RWPE2 (cell line): Measurements from ENCODE around the gene SLMAP.

Experiments
- ATAC-seq: fragments of 200-7000 bp; cut with Tn5 transposase; 3 replicates; pipeline ENCODE4 v1.9.1; 2021; ENCODE audit warnings: low read depth
- DNase-seq: peaks from one replicate; pipeline ENCODE4 v3.0.0-alpha.2; 2020; ENCODE audit warnings: low spot score
- H3K27ac ChIP-seq: fragments of 450-650 bp; 2 replicates; pipeline ENCODE4 v1.5.1; 2017; ENCODE audit warnings: mild to moderate bottlenecking; ENCODE audit not compliant: poor library complexity, severe bottlenecking
- H3K27me3 ChIP-seq: fragments of 250-450 bp; sonication (Bioruptor Pico); 2 replicates; pipeline ENCODE4 v1.5.1; 2021; ENCODE audit warnings: mild to moderate bottlenecking, moderate library complexity; ENCODE audit not compliant: insufficient read depth, poor library complexity, severe bottlenecking
- H3K36me3 ChIP-seq: fragments of 250-450 bp; sonication (Bioruptor Pico); 2 replicates; pipeline ENCODE4 v1.5.1; 2020; ENCODE audit warnings: low read depth, mild to moderate bottlenecking, moderate library complexity
- H3K4me1 ChIP-seq: fragments of 250-450 bp; sonication (Bioruptor Pico); 2 replicates; pipeline ENCODE4 v1.5.1; 2021; ENCODE audit warnings: mild to moderate bottlenecking, moderate library complexity; ENCODE audit not compliant: insufficient read depth, poor library complexity, severe bottlenecking
- H3K4me3 ChIP-seq: fragments of 250-450 bp; sonication (Bioruptor Pico); 2 replicates; pipeline ENCODE4 v1.5.1; 2021; ENCODE audit warnings: mild to moderate bottlenecking, moderate library complexity; ENCODE audit not compliant: severe bottlenecking
- H3K9me3 ChIP-seq: fragments of 250-450 bp; sonication (Bioruptor Pico); 2 replicates; pipeline ENCODE4 v1.5.1; 2021; ENCODE audit warnings: mild to moderate bottlenecking, moderate library complexity; ENCODE audit not compliant: severe bottlenecking
- TF ChIP-seq, protein P1 (sequence below): fragments of 450-650 bp; IDR thresholded peaks from one replicate; pipeline ENCODE4 v1.5.1; 2017; ENCODE audit warnings: mild to moderate bottlenecking, moderate library complexity; ENCODE audit not compliant: poor library complexity, severe bottlenecking

The SLMAP gene

DNA sequence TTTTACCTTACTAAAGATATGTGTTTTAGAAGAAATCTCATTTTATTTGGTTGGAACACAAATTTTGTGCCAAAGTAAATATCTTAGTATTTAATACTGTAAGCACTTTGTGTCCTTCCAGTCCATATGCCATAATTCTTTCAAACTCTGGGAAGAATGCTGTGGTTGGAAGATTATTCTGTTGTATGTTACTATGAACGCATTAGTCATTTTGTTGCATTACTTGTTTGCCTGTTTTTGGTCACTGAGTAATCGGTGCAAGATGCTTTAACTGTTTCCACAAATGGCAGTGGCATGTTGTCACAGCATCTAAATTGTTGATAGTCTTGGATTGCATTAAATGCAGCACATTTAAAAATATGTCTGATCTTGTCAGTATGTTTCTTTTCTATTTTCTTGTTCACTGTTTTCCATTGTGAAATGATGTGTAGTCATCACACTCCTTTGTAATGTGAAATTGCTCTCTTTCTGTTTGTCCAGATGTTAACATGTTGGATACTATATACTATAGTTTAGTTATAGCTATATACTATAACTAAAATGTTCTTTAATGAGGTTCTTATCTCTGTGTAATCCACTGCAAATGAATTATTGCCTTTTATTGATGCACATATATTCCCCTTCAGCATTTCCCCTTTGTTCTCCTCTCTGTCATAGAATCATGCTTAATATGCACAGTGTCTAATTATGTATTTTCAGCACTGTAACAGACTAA is 162.2 kb downstream of the SLMAP start:
- peaks cover 2% of the 10 kb centered on the region for H3K9me3 ChIP-seq
- H3K4me3 ChIP-seq = no peak overlapping the region
- peaks cover 92% of the 10 kb centered on the region for H3K36me3 ChIP-seq
- H3K27ac ChIP-seq = peak overlapping the region; percentile 6
- DNase-seq = no peak
- H3K27me3 ChIP-seq = no peaks in the 10 kb centered on the region
- peak; percentile 64 for ATAC-seq
- no peaks in the 10 kb centered on the region for H3K4me1 ChIP-seq
- TF ChIP-seq, protein P1, sequence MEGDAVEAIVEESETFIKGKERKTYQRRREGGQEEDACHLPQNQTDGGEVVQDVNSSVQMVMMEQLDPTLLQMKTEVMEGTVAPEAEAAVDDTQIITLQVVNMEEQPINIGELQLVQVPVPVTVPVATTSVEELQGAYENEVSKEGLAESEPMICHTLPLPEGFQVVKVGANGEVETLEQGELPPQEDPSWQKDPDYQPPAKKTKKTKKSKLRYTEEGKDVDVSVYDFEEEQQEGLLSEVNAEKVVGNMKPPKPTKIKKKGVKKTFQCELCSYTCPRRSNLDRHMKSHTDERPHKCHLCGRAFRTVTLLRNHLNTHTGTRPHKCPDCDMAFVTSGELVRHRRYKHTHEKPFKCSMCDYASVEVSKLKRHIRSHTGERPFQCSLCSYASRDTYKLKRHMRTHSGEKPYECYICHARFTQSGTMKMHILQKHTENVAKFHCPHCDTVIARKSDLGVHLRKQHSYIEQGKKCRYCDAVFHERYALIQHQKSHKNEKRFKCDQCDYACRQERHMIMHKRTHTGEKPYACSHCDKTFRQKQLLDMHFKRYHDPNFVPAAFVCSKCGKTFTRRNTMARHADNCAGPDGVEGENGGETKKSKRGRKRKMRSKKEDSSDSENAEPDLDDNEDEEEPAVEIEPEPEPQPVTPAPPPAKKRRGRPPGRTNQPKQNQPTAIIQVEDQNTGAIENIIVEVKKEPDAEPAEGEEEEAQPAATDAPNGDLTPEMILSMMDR = no peak

DNA sequence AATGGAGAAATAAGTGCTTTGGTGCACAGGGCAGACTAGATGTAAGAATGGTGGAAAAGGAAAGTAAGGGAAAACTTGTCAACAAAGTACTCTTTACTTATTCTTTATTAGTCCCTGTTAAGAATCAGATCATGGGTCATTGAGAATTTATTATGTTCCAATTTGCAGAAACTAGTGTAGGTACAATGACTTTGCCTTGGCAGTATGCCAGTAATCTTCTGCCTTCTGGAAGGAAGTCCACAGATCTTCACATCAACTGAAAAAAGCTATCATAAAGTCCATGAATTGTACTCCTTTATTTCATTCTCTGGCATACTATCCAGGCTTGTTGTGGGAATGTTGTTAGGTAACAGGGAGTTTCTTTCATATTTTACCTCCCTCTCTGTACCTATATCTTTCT is 163.9 kb downstream of the SLMAP start:
- TF ChIP-seq, protein P1 = no peak
- ATAC-seq (no peak), DNase-seq (no peak)
- Histone ChIP-seq H3K4me1 (no peaks in the 10 kb centered on the region), H3K27me3 (no peaks in the 10 kb centered on the region), H3K4me3 (no peak overlapping the region), H3K27ac (no peak overlapping the region), H3K9me3 (peaks cover 2% of the 10 kb centered on the region), H3K36me3 (peaks cover 88% of the 10 kb centered on the region)

DNA sequence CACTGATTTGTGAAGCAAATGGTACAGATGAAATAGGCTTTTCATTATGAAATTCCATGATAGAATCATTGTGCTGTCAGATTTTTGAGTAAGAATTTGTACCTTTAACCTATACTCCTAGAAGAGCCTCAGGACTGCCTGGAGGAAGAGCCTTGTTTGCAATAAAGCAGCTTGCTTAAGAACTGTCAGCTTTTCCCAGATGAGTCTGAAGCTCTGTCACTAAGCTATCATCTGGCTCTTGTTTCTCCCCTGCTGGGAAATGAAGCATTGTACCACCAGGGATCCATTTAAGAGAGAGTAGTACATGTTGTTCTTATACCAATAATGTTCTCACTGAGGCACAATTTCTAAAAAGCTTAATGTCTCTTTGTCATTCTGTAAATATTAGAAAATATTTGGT is 167.0 kb downstream of the SLMAP start:
- Histone ChIP-seq H3K27me3 (no peaks in the 10 kb centered on the region), H3K4me3 (no peak overlapping the region), H3K36me3 (peaks cover 76% of the 10 kb centered on the region), H3K4me1 (no peaks in the 10 kb centered on the region), H3K27ac (no peak overlapping the region), H3K9me3 (no peaks in the 10 kb centered on the region)
- TF ChIP-seq, protein P1 = no peak
- ATAC-seq = no peak
- DNase-seq = no peak

DNA sequence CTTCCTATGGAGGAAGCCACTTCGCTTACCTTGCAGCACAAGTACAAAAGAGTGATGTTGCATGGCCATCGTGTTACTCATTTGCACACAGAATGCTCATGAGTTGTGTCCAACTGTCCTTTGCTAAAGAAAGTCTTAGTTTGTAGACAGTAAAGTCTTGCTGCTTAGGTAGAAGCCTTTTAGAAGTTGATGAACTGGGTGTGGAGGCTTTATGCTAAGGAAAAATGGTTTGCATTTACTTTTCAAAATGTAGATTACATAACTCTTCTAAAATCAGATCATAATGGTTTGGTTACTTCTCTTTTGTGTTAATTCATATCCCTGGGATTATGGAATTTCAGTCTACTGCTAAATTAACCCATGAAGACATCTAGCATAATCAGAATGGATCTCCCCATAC is 167.6 kb downstream of the SLMAP start:
- Histone ChIP-seq H3K9me3 (no peaks in the 10 kb centered on the region), H3K4me3 (no peak overlapping the region), H3K27ac (no peak overlapping the region), H3K27me3 (no peaks in the 10 kb centered on the region), H3K36me3 (peaks cover 75% of the 10 kb centered on the region), H3K4me1 (no peaks in the 10 kb centered on the region)
- TF ChIP-seq, protein P1 = no peak
- no peak for DNase-seq
- ATAC-seq = no peak

DNA sequence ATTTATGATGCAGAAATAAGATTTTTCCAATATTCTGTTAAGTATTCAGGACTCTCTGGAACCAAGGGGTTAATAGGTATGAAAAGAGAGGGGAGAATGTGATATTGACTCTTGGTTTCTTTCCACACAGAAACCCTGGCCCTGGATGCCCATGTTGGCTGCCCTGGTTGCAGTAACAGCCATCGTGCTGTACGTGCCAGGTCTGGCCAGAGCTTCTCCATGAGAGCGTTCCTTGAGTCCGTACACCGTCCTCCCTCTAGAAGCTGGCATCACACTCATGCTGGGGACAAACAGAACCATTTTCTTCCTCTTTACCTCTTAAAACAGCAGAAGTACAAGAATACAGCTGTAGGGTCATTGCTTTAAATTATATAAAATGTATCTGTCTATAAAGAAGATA is 171.1 kb downstream of the SLMAP start:
- no peak overlapping the region for H3K4me3 ChIP-seq
- H3K36me3 ChIP-seq = peaks cover 60% of the 10 kb centered on the region
- H3K27me3 ChIP-seq = no peaks in the 10 kb centered on the region
- H3K9me3 ChIP-seq = no peaks in the 10 kb centered on the region
- ATAC-seq = no peak
- no peak overlapping the region for H3K27ac ChIP-seq
- H3K4me1 ChIP-seq = no peaks in the 10 kb centered on the region
- TF ChIP-seq, protein P1 = no peak
- DNase-seq = no peak
